NCI-H2196 treated with DMSO at 0.1 percent for 48 hours (cell line): ENCODE results near the gene NEUROG1.

ENCODE experiments used
- DNase-seq: peaks from one replicate; lab custom pipeline; 2025; ENCODE audit not compliant: unreplicated experiment; lab: John Stamatoyannopoulos, UW

Gene NEUROG1, protein sequence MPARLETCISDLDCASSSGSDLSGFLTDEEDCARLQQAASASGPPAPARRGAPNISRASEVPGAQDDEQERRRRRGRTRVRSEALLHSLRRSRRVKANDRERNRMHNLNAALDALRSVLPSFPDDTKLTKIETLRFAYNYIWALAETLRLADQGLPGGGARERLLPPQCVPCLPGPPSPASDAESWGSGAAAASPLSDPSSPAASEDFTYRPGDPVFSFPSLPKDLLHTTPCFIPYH

DNA sequence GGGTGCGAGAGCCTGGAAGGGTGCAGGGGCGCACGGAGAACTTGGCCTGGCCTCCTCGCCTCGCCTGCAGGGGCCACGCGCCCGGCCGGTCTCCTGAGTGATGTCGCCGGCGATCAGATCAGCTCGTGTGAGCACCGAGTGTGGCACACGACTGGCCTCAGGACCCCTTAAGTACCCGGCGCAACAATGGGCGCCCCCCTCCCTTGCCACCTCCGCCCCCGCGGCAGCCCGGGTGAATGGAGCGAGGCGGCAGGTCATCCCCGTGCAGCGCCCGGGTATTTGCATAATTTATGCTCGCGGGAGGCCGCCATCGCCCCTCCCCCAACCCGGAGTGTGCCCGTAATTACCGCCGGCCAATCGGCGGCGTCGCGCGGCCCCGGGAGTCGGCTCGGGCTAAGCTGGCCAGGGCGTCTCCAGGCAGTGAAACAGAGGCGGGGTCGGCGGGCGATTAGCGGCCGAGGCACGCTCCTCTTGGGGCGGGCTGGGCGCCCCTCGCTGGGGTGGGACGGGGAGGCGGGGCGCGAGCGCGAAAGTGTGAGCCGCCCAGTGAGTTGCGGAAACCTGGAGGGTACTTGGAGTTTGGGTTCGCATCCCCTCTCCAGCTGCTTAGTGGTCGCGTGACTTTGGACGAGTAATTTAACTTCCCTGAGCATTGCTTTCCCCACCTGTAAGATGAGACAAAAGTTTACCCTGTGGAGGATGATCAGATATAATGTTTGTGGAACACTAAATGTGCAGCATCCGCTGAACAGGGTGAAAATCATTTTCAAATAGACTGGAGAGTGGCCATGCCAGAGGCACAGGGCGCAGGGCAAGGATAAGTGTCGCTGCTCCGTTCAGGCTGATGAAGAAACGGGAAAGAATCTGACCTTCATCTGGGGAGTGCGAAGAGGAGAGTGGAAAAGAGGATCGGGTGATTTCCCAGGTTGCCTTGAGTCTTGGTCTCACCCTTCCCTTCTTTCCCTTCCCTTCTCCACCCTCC, at the start of gene NEUROG1:
Gene NEUROG1 (minus strand): TSS at position 145 of the 982 bp plus-strand sequence. CDS start 274 bp downstream, outside the sequence.
- peak; percentile 41 for DNase-seq

DNA sequence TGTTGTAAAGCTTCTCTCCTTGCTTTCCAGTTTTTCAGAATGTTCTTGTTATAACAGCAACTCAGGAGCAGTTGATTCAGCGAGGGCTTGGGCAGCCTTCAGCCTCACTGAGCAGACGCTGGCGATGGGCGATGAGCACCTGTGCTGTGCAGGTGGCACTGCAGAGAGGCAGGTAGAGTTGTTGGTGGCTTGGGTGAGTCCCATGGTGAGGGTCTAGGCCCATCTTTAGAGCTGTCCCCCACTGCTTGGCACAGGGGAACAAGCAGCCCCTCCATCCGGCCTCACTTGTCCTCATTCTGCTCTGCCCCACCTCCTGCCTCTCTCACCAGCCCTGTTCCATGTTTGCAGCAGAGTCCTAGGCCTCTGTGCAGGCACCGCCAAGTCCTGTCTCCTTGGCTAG, 49.2 kb upstream of the NEUROG1 start:
- no peak for DNase-seq

DNA sequence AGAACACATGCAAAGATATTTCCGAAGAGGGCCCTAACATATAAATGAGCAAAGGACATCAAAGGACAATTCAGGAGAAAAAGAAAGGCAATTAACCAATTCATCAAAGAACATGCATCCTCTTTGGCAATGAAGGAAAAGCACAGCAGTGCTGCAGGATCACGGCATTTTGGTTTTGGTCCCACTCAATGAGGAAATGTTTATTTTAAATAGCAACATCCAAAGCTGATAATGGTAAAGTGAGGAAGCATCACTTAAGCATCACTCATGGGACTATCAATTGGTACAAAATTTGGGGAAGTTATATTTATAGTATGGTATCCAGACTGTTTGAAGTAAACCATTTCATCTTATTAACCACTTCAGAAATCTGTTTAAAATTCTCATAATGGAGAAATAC, 48.5 kb upstream of the NEUROG1 start:
- DNase-seq, result no peak

DNA sequence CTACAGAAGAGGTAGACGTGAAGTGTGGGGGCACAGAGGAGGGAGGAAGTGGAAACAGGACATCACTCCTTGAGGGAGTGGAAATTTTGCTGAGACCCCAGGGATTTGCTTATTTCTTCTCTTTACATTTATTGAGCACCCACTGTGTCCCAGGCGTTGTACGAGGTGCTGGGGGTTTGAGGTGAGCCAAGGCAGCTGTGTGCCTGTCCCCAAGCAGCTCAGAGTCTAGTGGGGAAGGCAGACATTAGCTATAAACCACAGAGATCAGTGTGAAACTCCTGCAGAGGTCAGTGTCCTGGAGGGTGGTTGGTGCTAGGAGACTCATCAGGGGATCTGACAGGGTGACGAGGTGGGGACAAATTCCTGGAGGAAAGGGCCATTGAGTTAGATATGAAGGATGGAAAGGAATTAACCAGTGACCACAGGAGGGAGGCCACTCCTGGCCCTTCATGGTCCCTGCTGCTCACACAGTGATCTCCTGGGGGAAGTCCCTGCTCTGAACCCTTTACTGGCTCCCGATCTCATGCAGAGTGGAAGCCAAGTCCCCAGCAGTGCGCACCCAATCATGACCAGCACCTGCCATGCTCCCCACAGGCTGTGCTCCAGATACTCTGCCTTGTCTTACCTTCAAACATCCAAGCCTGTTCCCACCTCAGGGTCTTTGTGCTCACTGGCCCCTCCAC, 46.5 kb upstream of the NEUROG1 start:
- no peak for DNase-seq

DNA sequence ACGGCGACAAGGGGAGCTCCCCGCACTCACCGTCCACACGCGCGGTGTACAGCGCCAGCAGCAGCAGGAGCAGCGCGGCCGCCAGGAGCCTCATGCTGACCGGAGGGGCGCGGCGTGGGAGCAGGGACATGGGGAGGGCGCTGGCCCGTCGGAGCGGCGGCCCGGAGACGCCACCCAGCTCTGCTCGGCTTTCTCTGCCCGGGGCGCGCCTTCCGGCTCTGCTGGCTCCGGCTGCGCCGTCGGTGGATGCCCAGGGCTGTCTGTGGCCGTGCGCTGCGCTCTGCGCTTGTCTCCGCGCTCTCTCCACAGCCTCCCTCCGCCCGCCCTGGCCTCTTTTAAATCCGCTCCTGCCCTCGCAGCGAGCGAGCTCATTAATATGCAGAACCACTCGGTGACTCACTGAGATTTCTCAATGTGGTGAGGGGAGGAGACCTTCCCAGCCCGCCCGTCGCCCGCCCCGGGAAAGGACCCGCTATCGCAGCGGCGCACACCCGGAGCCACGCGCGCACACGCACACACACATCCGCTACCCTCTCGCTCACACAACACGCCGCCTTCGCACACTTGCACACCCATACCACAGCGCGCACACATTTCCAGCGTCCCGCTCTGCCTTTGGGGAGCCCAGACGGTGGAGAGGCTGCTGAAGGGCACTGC, 43.0 kb upstream of the NEUROG1 start, which contains the start of gene CXCL14:
Gene CXCL14 (minus strand): TSS at position 307 of the 657 bp plus-strand sequence. CDS start 213 bp downstream, at position 94.
- no peak for DNase-seq

DNA sequence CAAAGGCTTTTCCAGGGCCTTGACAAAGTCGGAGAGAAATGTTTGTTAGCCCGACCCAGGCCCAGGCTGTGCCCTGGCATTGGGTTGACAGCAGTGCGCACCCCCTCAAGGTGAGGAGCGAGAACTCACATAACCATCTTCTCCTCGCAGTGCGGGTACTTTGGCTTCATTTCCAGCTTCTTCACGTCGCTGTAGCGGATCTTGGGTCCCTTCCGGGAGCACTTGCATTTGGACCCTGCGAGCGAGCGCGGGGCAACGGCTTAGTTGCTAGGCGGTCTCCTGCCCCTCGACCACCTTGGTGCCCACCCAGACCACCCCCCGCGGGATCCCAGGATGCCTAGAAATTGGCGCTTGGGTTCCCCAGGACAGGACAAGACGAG, 42.5 kb upstream of the NEUROG1 start:
- DNase-seq, result no peak

DNA sequence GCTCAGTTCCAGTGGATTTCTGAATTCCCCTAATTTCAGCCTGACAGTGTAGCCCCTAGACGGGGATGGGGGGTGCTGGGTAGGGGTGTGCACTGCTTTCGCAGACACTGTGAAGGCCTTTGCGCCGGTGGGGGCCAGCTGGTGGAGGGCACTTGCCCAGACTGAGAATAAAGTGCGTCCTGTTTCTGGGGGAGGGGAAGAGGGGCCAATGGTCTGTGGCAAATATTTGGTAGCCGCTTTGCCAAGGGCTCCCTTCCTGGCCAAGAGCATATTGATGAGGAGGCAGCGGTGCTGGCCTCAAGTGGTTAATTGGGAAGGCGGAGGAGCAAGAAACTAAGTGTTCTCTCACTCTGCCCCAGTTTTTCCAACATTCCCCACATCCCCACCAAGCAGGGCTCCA, 41.7 kb upstream of the NEUROG1 start:
- DNase-seq, result no peak

DNA sequence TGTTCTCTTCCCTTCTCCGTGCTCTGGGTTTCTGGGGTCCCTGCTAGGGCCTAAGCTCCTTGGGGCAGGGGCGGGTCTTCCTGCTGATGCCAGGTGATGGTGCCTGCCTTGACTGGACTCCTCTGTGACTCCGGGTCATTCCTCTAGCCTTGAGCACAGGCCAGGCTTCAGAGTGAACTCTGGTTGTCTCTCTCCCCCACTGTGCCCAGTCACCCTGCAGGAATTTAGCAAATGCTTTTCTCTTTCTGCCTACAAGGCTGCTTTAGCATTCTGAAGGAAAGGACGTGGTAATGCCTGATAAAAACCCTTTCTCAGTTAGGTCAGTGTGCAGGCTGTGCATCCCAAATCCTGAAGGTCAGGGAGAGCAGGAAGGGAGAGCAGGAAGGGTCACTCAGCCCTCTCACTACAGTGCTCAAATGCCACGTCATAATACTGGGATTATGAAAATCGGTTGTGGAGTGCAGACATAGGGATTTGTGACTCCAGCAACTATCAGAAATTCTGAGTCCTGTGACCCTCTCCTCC, 40.4 kb upstream of the NEUROG1 start:
- no peak for DNase-seq

DNA sequence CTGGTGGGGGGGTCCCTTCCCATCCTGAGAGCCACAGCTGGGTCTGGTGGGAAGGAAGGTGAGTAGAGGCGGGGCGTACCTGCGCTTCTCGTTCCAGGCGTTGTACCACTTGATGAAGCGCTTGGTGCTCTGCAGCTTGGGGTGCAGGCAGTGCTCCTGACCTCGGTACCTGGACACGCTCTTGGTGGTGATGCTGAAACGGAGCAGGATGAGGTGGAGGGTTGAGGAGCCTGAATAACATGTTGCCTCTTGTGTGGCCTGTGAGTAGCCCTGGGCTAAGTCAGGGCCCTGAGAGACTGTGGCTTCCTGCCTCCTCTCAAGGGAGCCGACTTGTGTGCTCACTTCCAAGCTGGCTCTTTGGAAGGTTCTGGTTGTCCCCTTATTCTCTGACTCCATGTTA, 38.7 kb upstream of the NEUROG1 start:
- no peak for DNase-seq

DNA sequence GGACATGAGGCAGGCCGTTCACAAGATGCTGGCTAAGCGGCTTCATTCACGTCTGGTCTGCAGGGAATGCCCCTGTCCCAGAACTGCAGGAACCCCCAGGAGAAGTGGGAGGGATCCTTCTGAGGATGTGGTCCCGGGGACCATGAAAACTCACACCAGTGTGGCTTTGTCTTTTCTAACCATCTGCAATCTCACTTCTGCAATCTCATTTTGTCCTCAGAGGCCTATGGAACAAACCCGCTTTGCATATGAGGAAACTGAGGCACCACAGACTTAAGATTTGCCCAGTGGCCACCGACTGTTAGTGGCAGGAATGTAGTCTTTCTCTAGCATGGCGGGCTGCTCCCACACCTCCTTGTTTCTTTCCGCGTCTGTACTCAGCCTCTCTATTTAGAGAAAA, 36.1 kb upstream of the NEUROG1 start:
- DNase-seq, result no peak

DNA sequence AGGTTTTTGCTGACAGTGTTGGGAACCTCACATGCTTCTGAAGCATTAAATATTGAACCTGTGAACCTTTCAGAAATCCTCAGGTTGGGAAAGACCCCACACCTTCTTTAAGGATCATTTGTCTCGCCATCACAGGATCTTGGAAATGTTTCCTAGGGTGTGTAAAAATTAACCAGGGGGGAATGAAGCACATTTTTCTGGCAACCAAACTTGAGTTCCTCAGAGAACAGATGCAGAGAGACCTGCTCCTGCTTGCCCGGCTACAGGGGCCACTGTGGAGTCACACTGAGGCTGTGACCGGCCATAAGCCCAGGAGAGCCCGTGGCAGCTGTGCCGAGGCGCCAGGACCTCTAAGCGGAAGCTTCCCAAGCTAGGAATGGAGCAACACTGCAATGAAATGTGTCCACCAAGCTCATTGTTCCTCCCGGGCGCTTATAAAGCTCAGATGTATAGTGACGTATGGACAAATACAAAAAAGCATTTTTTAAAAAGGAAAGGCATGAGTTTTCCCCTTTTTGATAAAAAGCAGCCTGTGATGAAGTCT, 35.4 kb upstream of the NEUROG1 start:
- no peak for DNase-seq

DNA sequence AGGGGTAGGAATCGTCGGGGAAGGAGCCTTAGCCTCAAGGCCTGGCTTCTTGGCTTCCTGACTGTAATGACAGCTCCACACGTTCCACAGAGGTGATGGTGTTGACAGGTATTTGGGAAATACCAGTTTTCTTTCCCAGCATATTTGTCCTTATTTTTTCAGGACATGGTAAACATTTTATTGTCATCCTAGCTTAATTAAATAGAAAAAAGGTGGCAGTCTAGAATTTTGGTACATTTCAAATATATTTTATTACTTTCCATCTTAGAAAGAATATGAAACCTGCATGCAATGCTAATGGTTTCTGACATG, 34.6 kb upstream of the NEUROG1 start:
- DNase-seq, result no peak

DNA sequence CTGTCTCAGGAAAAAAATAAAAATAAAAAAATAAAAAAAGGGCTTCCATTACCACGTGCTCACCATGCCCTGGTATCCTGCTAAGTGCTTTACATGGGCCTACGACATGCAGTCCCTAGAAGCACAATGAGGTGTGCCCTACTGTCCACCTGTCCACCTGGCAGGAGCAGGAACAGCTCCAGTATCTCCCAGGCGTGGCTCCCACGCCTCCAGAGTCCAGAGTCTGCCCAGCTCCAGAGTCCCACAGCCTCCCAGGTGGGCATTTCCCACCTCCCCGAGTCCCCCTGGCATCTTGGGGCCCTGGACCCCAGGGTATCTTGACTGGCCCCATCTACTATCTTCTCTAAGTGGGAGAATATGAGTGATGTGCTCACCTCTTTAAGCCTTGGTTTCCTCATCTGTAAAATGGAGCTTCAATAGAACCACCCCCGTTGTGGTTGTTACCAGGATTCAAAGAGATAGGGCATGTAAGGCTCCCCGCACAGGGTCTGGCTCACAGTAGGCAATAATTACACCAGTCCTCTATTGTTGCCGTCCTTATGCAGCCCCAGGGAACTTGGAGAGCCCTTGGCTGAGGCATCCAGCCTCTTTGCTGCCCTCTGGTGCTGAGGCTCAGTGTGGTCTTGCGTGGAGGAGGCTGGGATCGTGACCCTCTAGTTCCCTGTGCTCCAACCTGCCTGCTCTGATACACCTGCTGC, 34.1 kb upstream of the NEUROG1 start:
- DNase-seq, result peak; percentile 26

DNA sequence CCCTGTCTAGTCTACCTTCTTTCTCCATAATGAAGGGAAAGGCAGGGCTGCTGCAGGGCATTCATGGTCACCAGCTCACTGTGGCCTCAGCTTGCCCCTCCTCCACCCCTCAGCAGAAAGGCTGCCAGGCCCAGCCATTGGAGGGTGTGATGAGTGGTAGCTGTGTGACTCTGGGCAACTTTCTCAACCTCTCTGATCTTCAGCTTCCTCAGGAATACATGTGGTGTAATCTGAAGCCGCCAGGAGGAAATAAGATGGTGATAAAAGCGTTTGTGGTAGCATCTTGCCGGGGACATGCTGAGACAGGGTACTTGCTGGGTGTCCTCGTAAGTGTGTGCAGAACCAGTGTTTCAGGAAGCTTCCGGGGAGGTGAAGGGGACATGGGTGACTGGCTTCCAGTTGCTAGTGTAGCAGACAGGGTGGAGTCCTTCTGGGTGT, 33.2 kb upstream of the NEUROG1 start:
- no peak for DNase-seq

DNA sequence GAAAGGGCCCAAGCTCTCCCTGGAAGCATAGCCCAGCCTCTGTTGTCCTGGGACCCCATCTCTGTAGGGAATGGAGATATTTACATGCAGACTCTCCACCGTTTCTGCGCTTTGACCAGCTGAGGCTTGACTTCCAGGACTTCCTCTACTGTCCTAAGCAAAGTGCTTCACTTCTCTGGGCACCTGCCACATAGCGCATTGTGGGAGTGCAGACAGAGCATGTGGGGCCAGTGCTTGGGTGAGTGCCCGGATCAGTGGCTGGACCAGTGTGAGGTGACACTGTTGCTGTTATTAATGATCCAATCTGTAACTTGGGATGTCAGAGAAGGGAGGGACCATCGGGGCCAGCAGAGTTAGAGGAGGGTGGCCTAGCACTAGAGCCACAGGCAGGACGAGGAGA, 32.5 kb upstream of the NEUROG1 start:
- peak; percentile 14 for DNase-seq

DNA sequence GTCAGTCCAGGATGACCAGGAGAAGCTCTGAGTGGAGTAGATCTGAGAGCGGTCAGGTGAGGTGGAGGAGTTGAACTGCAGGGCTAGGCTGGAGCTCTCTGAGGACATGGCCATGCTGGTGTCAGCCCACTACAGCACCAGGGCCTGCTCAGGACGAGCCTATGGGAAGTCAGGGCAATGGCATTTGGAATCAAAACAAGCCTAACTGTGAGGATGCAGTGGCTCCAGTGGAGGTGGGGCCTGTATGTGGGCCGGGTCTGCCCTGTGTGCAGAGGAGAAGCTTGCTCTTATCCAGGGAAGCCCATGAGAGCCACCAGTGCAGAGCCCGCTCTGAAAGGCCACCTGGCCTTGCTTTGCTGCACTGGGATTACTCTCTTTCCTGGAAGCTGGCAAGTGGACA, 31.9 kb upstream of the NEUROG1 start:
- DNase-seq, result no peak

DNA sequence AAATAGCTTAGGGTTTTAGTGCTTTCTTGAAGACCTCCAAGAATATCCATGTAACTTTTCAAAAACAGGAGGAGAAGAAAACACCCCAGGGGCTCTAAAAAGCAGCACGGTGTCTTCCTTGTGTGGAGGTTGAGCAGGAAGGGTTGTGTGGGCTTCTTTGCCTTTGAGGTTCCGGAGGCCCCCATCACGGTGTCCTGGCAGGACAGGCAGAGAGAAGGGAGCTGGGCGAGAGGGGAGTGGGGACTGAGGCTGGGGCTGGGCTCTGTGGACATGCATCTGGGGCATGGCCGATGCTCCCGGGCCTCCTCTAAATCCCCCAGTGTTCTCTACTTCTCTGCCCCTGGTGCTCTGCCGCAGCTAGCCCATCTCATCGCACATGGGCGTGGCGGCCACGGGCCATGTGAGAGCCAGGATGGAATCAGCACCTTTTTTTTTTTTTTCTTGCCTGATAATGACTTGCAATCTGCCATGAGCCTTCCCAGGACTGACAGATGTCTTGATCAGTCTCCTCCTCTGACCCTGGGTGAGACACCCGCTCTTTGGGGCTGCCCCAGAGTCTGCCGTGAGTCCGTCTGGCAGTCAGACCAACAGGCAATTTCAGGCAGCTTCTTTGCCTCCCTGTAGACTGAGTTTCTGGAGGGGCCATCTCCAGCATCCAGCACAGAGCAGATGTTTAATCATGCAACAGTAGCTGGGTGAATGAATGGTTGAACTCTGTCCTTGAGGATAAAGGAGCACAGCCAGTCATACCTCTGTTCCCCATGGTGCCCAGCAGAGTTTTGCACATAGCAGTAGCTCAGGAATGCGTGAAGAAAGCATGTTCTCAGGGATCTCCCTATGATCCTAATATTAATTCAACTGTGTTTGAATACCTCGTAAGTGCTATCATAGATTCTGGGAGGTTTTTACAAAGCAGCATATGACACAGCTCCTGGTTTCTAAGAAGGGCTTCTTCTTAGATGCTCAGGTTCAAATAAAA, 30.9 kb upstream of the NEUROG1 start:
- DNase-seq, result no peak

DNA sequence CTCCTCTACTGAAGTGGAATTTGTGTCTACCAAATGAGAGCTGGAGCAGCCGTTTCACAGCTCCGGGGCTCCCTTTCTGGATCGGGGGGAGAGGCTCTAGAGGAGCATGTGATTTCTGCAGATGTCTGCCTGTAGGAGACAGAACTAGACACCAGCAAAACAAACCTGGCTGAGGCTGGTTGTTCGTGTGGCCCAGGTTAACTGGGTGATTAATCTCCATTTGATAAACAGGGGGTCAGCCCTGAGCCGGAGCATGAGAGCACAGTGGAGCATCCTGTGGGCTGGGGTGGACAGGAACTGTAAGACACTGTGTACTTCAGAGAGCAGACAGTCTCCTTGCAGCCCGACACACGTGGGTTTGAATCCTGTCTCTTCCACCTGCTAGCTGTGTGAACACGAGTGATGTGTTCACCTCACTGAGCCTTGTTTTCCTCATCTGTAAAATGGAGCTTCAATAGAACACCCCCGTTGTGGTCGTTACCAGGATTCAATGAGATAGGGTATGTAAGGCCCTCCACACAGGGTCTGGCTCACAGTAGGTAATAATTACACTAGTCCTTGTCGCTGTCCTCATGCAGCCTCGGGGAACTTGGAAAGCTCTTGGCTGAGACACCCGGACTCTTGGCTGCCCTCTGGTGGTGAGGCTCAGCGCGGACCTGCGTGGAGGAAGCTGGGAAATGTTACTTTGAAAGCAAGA, 30.1 kb upstream of the NEUROG1 start:
- peak; percentile 13 for DNase-seq
